ENCODE measurements around the gene CASP7. TPM values are rescaled to one million over a fixed set of nuclear protein-coding genes. Genes with fewer than 3 reads are reported as not detected.

CASP7 gene
- polyA plus RNA-seq, 2 donors: 8.3 to 11.0 TPM

- peaks cover 0 to 3% of the 10 kb centered on the region in 2 donors for H3K4me1 ChIP-seq (ENCODE audit: control insufficient read depth in 2 of 2, insufficient read depth in 2 of 2, low read length in 1 of 2)
Observed at GRCh38 chr10:113706623-113707022, 26.9 kb downstream of the CASP7 start.

DNA sequence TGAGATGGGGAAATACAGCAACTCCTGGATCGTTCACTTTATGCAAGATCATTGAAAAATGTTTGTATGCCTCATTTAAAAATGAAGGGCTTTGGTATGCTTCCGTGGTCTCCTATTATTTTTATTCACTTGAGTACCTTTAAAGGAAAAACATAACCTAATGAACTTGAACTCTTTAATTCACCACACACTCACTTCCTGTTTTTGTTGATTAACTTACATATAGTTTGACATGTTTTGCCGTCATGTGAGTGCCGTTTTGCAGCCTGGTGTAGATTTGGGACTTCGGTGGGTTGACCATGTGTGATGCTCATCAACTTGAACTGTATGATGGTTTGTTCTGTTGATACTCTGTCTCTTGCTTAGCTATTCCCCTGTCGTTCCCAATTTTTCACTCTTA, 28.9 kb downstream of the CASP7 start:
- Histone ChIP-seq H3K9me3 (ENCODE audit: control insufficient read depth in 2 of 2, insufficient read depth in 1 of 2, low read depth in 1 of 2, low read length in 1 of 2) (no peaks in the 10 kb centered on the region), H3K27me3 (ENCODE audit: control insufficient read depth in 1 of 2, insufficient read depth in 2 of 2, low read length in 2 of 2) (no peaks in the 10 kb centered on the region), H3K36me3 (ENCODE audit: control insufficient read depth in 2 of 2, insufficient read depth in 2 of 2, low read length in 1 of 2) (no peaks in the 10 kb centered on the region), H3K4me3 (ENCODE audit: low read depth in 1 of 2, low read length in 2 of 2) (no peak overlapping the region), H3K27ac (ENCODE audit: low read depth in 2 of 2, low read length in 1 of 2) (no peak overlapping the region), H3K4me1 (ENCODE audit: control insufficient read depth in 2 of 2, insufficient read depth in 2 of 2, low read length in 1 of 2) (peaks cover 0 to 3% of the 10 kb centered on the region in 2 donors)
- WGBS, 2 donors: 89 to 93% methylated on average over 6 of the region's 6 CpGs

More at GRCh38 chr10:113706623-113707022, 26.9 kb downstream of the CASP7 start:
- 65 to 76% methylated on average over 5 of the region's 5 CpGs for WGBS, 2 donors
- Histone ChIP-seq H3K4me3 (ENCODE audit: low read depth in 1 of 2, low read length in 2 of 2) (no peak overlapping the region), H3K9me3 (ENCODE audit: control insufficient read depth in 2 of 2, insufficient read depth in 1 of 2, low read depth in 1 of 2, low read length in 1 of 2) (no peaks in the 10 kb centered on the region), H3K27ac (ENCODE audit: low read depth in 2 of 2, low read length in 1 of 2) (no peak overlapping the region), H3K27me3 (ENCODE audit: control insufficient read depth in 1 of 2, insufficient read depth in 2 of 2, low read length in 2 of 2) (no peaks in the 10 kb centered on the region), H3K36me3 (ENCODE audit: control insufficient read depth in 2 of 2, insufficient read depth in 2 of 2, low read length in 1 of 2) (no peaks in the 10 kb centered on the region)

GRCh38 chr10:113709221-113709838, 29.6 kb downstream of the CASP7 start:
- H3K27ac ChIP-seq (ENCODE audit: low read depth in 2 of 2, low read length in 1 of 2): no peak overlapping the region
- no peaks in the 10 kb centered on the region for H3K36me3 ChIP-seq (ENCODE audit: control insufficient read depth in 2 of 2, insufficient read depth in 2 of 2, low read length in 1 of 2)
- 51 to 61% methylated on average over 8 of the region's 8 CpGs for WGBS, 2 donors
- H3K4me1 ChIP-seq (ENCODE audit: control insufficient read depth in 2 of 2, insufficient read depth in 2 of 2, low read length in 1 of 2): peaks cover 0 to 3% of the 10 kb centered on the region in 2 donors
- no peaks in the 10 kb centered on the region for H3K9me3 ChIP-seq (ENCODE audit: control insufficient read depth in 2 of 2, insufficient read depth in 1 of 2, low read depth in 1 of 2, low read length in 1 of 2)
- H3K4me3 ChIP-seq (ENCODE audit: low read depth in 1 of 2, low read length in 2 of 2): no peak overlapping the region
- no peaks in the 10 kb centered on the region for H3K27me3 ChIP-seq (ENCODE audit: control insufficient read depth in 1 of 2, insufficient read depth in 2 of 2, low read length in 2 of 2)

- Histone ChIP-seq H3K36me3 (ENCODE audit: control insufficient read depth in 2 of 2, insufficient read depth in 2 of 2, low read length in 1 of 2) (no peaks in the 10 kb centered on the region), H3K9me3 (ENCODE audit: control insufficient read depth in 2 of 2, insufficient read depth in 1 of 2, low read depth in 1 of 2, low read length in 1 of 2) (no peaks in the 10 kb centered on the region), H3K4me1 (ENCODE audit: control insufficient read depth in 2 of 2, insufficient read depth in 2 of 2, low read length in 1 of 2) (no peaks in the 10 kb centered on the region), H3K4me3 (ENCODE audit: low read depth in 1 of 2, low read length in 2 of 2) (no peak overlapping the region), H3K27me3 (ENCODE audit: control insufficient read depth in 1 of 2, insufficient read depth in 2 of 2, low read length in 2 of 2) (no peaks in the 10 kb centered on the region), H3K27ac (ENCODE audit: low read depth in 2 of 2, low read length in 1 of 2) (no peak overlapping the region)
- 45 to 49% methylated on average over 2 of the region's 2 CpGs for WGBS, 2 donors
Observed at GRCh38 chr10:113711142-113711541, 31.4 kb downstream of the CASP7 start.

DNA sequence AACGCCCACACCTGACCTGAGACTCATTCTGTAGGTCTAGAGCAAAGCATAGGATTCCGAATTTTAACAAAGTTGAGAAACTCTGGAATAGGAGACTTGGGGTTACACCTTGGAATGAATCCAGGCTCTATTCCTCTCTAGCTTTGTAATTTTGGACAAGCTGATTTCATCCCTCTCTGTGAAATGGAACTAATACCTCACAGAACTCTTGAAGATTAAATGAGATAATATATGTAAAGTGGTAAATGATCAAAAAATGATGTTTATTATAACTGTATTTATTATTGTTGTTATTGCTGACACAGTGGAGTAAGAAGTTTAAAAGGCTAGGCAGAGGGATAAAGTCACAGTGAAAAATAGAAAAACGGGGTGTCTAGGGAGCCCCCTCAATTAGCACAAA, 32.3 kb downstream of the CASP7 start:
- Histone ChIP-seq H3K27ac (ENCODE audit: low read depth in 2 of 2, low read length in 1 of 2) (no peak overlapping the region), H3K9me3 (ENCODE audit: control insufficient read depth in 2 of 2, insufficient read depth in 1 of 2, low read depth in 1 of 2, low read length in 1 of 2) (no peaks in the 10 kb centered on the region), H3K4me1 (ENCODE audit: control insufficient read depth in 2 of 2, insufficient read depth in 2 of 2, low read length in 1 of 2) (no peaks in the 10 kb centered on the region), H3K27me3 (ENCODE audit: control insufficient read depth in 1 of 2, insufficient read depth in 2 of 2, low read length in 2 of 2) (no peaks in the 10 kb centered on the region), H3K4me3 (ENCODE audit: low read depth in 1 of 2, low read length in 2 of 2) (no peak overlapping the region), H3K36me3 (ENCODE audit: control insufficient read depth in 2 of 2, insufficient read depth in 2 of 2, low read length in 1 of 2) (no peaks in the 10 kb centered on the region)
- 85 to 89% methylated on average over 3 of the region's 3 CpGs for WGBS, 2 donors

DNA sequence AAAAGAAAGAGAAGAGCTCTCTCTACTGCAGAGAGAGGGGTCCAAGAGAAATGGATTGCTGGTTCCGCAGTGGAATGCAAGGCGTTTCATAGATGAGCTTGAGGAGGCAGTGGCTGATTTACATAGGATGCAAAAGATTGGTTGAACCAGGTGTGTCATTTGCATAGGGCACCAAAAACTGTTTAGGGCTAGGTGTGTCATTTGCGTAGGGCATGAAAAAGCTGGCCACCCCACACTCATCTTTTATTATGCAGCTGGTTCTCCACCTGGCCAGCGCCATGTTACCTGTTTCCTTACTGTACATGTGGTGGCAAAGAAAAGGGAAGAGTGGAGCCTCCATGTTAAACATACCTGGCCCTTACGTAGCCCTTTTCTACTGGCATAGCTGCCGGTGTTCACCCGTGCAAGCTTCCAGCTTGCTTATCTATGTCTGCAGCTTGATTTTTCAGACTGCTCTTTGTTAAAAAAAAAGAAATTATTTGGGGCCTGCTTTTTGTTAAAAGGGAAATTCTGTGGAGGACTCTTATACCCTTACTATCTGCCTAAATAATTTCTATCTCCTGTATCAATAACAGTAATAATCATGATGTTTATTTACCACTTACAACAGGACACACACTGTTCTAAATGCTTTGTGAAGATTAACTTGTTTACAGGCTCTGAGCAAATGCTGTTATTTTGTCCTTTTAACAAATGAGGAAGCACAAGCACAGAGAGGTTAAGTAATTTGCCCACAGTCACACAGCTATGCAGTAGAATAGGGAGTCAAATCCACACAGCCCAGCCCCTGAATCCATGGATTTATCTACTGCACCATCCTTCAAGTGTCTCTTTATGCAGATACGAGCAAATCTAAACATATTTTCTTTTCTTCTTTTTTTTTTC, 33.3 kb downstream of the CASP7 start:
- H3K36me3 ChIP-seq (ENCODE audit: control insufficient read depth in 2 of 2, insufficient read depth in 2 of 2, low read length in 1 of 2): no peaks in the 10 kb centered on the region
- H3K4me1 ChIP-seq (ENCODE audit: control insufficient read depth in 2 of 2, insufficient read depth in 2 of 2, low read length in 1 of 2): no peaks in the 10 kb centered on the region
- no peak overlapping the region for H3K4me3 ChIP-seq (ENCODE audit: low read depth in 1 of 2, low read length in 2 of 2)

DNA sequence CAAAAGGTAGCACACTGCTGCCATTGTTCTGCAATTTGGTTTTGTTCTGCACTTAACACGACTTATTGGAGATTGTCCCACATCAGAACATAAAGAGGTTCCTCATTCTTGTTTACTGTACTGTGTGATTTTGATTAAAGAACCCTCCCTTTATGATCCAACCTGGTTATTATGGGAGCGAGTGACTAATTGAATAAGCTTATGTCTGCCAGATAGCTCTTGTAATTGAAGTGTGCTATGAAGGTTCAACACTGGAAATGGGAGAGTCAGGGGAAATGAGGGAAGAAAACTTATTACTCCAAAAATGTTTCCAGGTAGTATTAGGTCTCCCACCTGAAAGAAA, 33.9 kb downstream of the CASP7 start:
- Histone ChIP-seq H3K27ac (ENCODE audit: low read depth in 2 of 2, low read length in 1 of 2) (no peak overlapping the region), H3K36me3 (ENCODE audit: control insufficient read depth in 2 of 2, insufficient read depth in 2 of 2, low read length in 1 of 2) (no peaks in the 10 kb centered on the region), H3K4me1 (ENCODE audit: control insufficient read depth in 2 of 2, insufficient read depth in 2 of 2, low read length in 1 of 2) (no peaks in the 10 kb centered on the region), H3K27me3 (ENCODE audit: control insufficient read depth in 1 of 2, insufficient read depth in 2 of 2, low read length in 2 of 2) (no peaks in the 10 kb centered on the region), H3K9me3 (ENCODE audit: control insufficient read depth in 2 of 2, insufficient read depth in 1 of 2, low read depth in 1 of 2, low read length in 1 of 2) (no peaks in the 10 kb centered on the region), H3K4me3 (ENCODE audit: low read depth in 1 of 2, low read length in 2 of 2) (no peak overlapping the region)
- 52 to 53% methylated on average over 2 of the region's 2 CpGs for WGBS, 2 donors

More for the DNA sequence above, 33.3 kb downstream of the CASP7 start:
- 71 to 87% methylated on average over 8 of the region's 8 CpGs for WGBS, 2 donors
- H3K9me3 ChIP-seq (ENCODE audit: control insufficient read depth in 2 of 2, insufficient read depth in 1 of 2, low read depth in 1 of 2, low read length in 1 of 2): no peaks in the 10 kb centered on the region
- H3K27me3 ChIP-seq (ENCODE audit: control insufficient read depth in 1 of 2, insufficient read depth in 2 of 2, low read length in 2 of 2): no peaks in the 10 kb centered on the region
- no peak overlapping the region for H3K27ac ChIP-seq (ENCODE audit: low read depth in 2 of 2, low read length in 1 of 2)

- no peak overlapping the region for H3K27ac ChIP-seq (ENCODE audit: low read depth in 2 of 2, low read length in 1 of 2)
- WGBS, 2 donors: 78 to 89% methylated on average over 2 of the region's 2 CpGs
- H3K27me3 ChIP-seq (ENCODE audit: control insufficient read depth in 1 of 2, insufficient read depth in 2 of 2, low read length in 2 of 2): no peaks in the 10 kb centered on the region
- no peaks in the 10 kb centered on the region for H3K4me1 ChIP-seq (ENCODE audit: control insufficient read depth in 2 of 2, insufficient read depth in 2 of 2, low read length in 1 of 2)
- no peak overlapping the region for H3K4me3 ChIP-seq (ENCODE audit: low read depth in 1 of 2, low read length in 2 of 2)
- H3K9me3 ChIP-seq (ENCODE audit: control insufficient read depth in 2 of 2, insufficient read depth in 1 of 2, low read depth in 1 of 2, low read length in 1 of 2): no peaks in the 10 kb centered on the region
- H3K36me3 ChIP-seq (ENCODE audit: control insufficient read depth in 2 of 2, insufficient read depth in 2 of 2, low read length in 1 of 2): peaks cover 1 to 3% of the 10 kb centered on the region in 2 donors
Observed at GRCh38 chr10:113716109-113716910, 36.6 kb downstream of the CASP7 start.

- peaks cover 4 to 5% of the 10 kb centered on the region in 2 donors for H3K36me3 ChIP-seq (ENCODE audit: control insufficient read depth in 2 of 2, insufficient read depth in 2 of 2, low read length in 1 of 2)
- 92 to 97% methylated on average over 21 of the region's 21 CpGs for WGBS, 2 donors
- H3K4me1 ChIP-seq (ENCODE audit: control insufficient read depth in 2 of 2, insufficient read depth in 2 of 2, low read length in 1 of 2): no peaks in the 10 kb centered on the region
- H3K9me3 ChIP-seq (ENCODE audit: control insufficient read depth in 2 of 2, insufficient read depth in 1 of 2, low read depth in 1 of 2, low read length in 1 of 2): no peaks in the 10 kb centered on the region
- H3K27ac ChIP-seq (ENCODE audit: low read depth in 2 of 2, low read length in 1 of 2): no peak overlapping the region
- H3K27me3 ChIP-seq (ENCODE audit: control insufficient read depth in 1 of 2, insufficient read depth in 2 of 2, low read length in 2 of 2): no peaks in the 10 kb centered on the region
- no peak overlapping the region for H3K4me3 ChIP-seq (ENCODE audit: low read depth in 1 of 2, low read length in 2 of 2)
Observed at GRCh38 chr10:113718969-113719822, 39.5 kb downstream of the CASP7 start.
